NCI-H69 (cell line): ENCODE measurements around the gene CPD.

Experiments used
- DNase-seq: peaks from one replicate; lab custom pipeline; 2025; lab: John Stamatoyannopoulos, UW

Gene CPD

DNA sequence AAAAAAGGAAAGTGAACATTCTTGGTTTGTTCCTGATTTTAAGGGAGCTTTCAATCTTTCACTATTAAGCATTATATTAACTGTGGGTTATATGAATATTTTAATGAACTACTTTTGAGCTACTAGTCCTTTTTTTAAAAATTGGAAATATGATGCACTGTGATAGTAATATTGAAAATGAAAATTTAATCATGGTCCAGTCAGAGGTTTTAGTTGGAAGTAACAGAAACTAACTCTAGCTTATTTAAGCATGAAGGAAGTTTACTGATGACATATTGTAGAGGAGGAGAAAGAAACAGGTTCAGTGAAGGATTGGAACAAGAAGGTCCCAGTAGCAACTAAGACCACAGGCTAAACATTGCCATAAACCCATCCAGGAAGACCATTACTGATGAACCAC lies 24.0 kb upstream of the CPD start:
- no peak for DNase-seq

DNA sequence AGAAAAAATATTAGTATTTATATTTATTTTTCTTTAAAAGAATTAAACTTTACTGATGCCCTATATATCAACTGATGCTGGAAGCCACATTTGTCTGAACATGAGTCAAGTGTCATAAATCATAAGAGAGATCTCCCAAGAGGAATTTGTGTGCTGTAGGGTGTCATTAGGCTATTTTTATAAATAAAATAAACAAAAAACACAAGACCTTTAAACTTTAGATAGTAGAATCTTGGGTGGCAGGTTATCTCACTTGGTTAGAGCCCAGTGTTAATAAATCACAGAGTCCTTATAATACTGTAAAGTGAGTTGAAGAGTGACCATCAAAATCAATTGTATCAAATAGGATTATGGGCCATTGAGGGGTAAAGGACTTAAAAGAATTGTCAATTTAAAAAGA lies 21.3 kb upstream of the CPD start:
- no peak for DNase-seq

DNA sequence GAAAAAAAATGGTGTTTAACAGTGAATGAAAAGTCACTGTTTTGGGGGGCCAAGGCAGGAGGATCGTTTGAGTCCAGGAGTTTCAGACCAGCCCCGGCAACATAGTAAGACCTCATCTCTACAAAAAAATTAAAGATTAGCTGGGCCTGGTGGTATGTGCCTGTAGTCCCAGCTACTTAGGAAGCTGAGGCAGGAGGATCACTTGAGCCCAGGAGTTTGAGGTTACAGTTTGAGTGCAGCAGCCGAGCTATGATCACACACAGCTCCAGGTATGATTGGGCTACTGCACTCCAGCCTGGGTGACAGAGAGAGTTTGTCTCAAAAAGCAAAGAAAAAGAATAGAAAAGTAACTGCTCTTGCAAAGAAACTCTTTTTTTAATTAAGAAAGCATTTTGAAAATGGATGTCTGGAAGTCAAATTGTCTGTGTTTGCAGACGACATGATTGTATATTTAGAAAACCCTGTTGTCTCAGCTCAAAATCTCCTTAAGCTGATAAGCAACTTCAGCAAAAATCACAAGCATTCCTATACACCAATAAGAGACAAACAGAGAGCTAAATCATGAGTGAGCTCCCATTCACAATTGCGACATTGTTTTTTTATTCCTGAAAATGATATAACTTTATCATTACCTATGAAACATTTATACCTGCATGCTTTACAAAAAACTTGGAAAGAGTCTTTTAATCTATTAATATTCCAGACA lies 20.5 kb upstream of the CPD start:
- no peak for DNase-seq

DNA sequence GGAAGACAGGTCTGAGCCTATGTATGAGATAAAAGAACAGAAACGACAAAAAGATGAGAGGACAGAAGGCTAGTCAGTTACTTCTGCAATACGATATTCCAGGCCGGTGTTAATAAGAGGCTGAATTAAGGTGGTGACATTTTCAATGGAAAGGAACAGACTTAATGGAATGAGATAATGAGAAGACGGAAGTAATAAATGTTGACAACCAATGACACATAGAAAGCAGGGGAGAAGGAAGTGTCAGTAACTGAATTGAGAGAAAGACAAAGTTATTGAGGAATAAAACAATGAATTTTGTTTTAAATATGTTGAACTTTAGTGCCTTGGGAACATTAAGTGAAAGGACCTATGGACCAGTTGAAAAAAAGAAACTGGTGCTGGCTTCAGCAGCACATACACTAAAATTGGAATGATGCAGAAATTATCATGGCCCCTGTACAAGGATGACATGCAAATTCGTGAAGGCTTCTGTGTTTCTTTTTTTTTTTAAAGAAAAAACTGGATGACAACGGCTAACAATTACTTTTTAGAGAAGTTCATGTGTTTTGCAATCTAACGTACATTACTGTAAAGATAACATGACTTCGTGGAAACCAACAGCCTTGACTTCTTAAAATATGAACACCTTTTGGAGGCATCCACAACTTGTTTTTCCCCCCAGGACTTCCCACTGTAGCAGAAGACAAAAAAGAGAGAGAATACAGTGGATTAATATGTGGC lies 18.5 kb upstream of the CPD start:
- no peak for DNase-seq

DNA sequence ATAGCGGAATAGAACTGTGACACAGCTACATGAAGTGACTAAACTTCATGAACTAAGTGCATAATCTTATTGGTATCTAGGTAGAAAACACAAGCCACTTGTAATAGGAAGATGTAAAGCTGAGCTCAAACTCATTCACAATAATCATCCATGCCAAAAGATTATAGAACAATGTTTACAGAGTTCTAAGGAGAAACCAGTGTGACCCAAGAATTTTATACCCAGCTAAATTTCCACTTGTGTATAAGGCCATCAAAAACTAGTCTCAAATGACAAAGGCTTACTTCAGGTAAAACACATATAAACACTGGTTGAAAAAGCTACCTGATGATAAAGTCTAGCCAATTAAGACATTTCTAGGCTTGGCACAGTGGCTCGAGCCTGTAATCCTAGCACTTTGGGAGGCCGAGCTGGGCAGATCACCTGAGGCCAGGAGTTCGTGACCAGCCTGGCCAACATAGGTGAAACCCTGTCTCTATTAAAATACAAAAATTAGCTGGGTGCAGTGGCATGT lies 16.9 kb upstream of the CPD start:
- DNase-seq: no peak

DNA sequence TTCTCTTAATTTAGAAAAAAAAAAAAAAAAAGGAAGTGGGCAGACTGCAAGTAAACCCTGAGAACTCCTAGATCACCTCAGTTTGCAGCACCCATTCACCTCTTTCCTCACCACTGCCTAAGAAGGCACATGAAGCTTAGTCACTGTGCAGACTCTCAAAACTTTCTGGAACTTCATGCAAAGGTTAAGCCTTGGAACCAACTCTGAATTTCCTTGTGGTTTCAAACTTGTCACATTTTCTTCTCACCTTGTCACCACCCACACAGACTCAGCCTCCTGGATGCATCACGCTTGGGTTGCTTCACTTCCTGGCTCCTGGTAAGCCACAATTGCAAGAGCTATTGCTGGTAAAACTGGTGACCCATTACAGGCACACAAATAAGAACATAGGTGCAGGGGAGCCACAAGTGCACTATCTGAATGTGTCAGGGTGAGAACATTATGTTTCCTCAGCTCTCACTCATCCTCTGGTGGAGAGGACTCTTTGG lies 15.0 kb upstream of the CPD start:
- DNase-seq: peak; percentile 18

DNA sequence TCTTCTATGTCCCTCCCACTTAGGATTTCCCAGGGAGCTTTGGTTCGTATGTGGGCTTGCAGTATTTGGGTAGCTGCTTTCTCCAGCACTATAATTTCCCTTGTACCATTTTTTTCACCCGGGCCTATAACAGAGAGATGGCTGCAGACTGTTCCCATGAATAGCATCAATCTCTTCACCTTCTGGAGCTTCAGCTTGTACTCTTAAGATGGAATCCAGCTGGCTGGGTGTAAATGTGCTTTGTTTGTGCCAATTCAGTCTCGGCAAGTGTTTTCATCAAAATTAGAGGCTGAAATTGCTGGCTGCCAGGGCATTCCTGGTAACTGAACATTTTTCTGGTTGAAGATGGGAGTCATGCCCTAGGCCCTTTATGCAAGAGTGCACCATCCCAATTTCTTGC lies 12.2 kb upstream of the CPD start:
- DNase-seq: no peak

DNA sequence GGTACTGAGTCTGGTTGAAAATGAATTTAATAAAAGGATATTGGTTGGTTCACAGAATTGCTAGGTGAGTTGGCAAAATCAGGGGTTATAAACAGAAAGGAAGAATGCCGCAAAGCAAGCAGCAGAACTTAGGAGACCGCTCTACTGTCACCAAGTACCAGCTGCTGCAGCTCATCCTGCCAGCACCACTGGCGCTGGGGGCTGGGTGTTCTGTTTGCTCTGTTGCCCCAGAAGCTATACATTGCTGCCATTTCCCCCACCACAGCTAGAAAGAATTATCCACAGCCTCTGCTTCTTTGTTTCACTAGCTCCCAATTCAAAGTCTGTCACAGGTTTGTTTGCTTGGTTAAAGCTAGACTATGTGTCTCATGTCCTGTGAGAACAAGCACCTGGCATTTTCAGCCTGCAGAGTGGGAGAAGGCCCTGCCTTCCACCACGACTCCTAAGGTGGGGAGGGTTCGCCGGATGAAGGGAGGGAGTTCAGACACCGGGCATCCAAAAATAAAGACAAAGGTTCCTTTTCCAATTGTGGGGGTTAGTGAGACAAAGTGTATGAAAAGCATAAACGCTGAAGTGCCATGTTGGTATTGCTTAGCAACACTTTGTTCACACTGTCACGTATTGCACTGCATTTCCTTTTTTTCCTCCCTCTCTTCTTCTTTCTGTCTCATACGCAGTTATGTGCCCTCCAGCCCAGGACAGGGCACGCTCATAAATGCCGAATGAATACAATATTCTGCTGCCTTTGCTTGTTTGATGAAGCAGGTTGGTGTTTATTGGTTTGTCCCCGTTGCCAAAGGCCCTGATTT lies 9.6 kb upstream of the CPD start:
- DNase-seq: peak; percentile 87

DNA sequence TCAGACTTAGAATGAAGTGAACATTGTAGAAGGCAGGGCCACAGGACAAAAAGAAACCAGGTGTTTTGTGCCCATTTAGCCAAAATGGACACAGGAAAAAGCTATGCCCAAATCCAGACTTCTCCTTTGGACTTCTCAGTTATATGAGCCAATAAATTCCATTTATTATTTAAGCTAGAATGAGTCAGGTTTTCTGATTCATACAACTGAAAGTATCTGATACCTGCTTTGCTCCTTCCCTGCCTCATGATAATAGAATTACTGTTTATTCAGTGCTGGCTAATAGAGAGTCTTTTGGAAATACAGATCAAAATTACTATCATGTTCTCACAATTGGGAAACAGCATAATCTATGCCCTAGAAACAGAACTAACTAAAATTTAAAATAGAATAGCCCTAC lies 8.7 kb upstream of the CPD start:
- DNase-seq: no peak

DNA sequence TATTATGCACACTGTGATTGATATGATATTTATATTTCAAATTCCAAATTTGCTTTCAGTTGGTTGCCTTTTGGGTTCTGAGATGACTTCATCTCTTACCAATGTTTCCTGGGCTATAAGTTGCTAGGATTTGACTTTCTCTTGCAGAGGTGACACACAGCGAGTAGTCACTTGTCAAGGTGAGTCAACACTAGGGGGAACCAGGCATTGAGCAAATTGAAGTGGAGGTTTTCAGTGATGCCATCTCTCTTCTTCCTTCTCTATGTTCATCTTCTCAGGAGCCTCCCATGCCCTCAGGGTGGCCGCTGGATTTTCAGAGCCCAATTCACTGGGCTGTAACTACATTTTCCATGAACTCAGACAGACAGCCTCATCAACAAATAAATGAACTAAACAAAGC lies 6.0 kb upstream of the CPD start:
- peak; percentile 15 for DNase-seq

DNA sequence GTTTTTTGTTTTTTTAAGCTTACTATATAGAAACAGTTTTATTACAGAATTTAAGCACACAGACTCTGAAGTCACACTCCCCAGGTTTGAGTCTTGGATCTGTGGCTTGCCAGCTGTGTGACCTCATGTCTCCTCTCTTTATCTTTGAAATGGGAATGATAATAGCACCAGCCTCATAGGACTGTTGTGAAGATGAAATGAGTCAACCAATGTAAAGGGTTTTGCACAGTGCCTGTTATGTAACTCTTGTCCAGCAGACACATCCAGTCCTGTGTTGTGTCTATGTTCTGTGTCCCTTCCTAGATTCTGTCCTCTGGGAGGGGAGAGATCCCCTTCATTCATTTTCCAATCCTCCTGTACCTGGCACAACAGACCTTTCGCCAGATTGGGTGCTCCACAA lies 3.1 kb upstream of the CPD start:
- DNase-seq: no peak

DNA sequence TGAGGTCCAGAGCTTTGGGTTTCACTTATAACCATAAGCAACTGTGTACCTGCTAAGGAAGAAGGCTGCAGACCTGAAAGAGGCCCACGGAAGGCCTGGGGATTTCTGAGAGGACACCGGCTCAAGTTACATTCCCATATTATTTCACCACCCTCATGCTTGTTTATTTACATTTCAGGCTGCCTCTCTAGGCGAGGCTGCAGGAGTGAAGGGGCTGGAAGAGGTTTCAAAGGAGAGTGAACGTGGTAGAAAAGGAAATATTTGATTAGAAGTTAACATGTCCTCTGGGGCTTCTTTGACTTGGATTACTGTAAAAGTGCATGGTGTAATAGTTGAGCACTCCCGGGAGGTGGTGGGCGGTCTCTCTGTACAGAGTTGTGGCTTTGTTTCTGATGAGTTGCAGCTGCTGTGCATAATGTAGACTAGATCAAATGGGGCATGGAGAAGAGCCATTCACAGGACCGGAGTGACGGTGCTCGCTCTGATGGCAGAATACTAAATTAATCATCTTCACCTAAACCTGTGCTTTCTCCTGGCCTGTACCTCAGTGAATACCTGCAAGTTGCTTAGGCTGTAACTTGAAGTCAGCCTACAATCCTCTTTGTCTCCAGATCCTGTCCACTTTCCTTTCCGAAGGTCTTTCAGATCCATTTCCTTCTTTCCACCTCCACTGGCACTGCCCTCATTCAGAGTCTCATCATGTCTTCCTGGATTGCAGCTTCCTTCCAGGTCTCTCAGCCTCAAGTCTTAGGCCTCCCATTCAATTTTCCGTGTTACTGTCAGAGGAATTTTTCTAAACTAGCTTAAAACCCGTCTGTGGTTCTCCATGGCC lies 1.9 kb upstream of the CPD start:
- peak; percentile 95 for DNase-seq

DNA sequence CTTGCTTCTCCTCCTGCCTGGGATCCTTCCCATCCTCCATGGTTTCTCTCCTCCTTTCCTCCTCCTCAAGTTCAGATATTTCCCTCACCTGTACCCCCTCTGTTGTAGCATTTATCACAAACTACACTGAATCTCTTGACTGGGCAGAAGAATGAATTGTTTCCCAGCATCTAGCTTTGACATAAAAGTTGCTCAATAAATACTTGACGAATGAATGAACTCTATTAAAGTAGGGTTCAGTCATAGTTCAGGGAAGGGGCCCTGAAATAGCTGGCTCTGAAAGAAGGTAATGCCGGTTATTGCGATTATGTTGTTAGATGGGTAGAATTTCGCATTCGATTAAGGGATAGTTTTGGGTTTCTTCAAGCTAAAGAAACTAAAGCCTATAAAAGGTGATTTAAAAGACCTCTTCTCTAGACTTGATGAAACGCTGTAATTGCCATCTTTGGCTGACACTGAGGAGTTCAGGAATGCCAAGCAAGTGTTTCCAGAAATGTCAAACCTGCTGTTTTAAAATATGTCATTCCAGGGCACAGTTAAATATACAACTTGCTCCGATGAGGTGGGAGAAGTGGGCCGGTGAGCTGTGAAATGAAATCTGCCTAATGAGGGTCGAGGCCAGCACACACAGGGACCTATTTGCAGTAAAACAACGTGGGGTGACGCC lies 1.0 kb upstream of the CPD start:
- no peak for DNase-seq

DNA sequence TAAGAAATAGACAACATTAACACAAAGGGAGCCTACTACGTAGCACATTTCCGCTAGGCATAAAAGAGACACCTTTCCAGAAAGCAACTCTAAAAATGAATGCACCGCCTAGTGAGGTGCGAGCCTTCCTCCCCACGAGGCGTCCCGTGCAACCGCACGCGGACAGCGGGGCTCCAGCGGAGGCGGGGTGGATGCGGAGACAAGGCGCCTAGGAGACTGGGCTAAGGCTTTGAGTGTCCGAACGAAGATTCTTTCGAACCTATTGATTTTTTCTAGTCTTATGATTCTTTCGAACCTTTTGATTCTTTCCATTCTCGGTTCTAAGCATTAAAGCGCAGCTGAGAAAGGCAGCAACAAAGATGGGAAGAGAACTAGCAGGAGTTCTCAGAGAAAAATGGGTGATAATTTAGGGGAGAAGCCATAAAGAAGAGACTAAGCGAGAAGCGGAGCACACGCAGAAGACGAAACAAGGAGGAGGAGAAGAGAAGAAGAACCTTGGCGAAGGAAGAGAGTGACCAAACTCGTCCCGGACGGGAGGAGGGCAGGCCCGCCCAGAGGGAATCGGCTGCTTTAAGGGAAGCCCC lies 394 bp upstream of the CPD start:
- peak; percentile 72 for DNase-seq

DNA sequence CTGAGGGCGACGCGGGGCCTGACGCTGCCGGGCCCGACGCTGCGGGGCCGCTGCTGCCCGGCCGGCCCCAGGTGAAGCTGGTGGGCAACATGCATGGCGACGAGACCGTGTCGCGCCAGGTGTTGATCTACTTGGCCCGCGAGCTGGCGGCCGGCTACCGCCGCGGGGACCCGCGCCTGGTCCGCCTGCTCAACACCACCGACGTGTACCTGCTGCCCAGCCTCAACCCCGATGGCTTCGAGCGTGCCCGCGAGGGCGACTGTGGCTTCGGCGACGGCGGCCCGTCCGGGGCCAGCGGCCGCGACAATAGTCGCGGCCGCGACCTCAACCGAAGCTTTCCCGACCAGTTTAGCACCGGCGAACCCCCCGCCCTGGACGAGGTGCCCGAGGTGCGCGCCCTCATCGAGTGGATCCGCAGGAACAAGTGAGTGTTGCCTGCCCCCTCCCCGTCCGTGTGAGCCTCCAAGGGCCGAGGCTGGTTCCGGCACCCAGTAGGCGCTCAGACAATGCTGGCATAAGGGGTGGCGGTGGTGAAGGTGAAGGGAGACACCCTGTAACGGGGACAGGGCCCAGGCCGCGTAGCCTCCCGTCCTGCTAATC lies 676 bp downstream of the CPD start:
- DNase-seq: peak; percentile 59

DNA sequence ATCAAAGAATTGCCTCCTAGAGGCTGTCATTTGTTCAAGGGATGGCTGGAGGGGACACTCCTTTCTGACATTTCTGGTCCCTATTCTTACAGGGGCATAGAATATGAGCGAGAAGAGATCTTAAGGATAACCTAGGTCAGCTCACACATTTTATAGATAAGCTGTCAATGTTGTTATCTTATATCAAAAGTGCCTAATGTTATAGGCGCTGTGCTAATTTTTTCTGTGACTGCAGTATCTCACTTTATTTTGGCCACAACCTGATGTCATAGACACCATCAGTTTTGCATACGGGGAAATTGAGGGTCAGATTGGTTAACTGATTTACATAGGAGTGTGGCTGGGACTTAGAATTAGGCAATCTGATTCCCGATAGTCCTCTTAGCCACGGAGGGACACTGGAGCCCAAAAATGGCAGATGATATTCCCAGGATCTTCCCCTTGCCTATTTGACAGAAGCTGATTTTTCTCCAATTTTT lies 1.2 kb downstream of the CPD start:
- DNase-seq: peak; percentile 52

DNA sequence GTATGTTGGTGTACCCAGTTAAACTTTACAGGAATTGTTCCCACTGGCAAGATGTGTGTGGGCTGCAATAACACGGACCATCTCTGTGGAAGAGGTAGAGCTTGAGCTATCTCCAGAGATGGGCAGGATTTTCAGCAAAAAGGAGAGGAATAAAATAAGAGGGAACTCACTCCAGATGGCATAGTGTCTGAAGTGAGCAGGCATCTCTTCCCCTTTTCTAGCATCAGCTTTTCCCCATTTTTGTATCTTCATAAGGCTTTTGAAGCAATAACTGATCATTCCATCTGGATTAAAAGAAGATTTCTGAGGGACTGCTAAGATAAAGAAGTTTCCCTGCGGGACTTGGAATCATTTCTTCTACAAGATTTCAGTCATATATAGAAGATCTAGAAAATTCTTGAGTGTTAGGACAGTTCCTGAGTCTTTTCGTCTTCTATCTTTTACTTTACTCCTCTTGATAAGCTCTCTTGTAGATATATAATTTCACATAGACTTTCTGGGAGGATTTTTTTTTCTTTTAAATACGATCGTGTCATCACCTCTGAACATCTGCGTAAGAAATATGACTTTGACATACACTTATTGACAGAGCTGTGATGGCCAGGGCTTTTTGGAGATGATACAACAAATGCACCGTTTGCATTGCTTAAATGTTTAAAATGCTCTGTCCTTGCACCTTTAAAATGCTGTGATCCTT lies 2.1 kb downstream of the CPD start:
- peak; percentile 21 for DNase-seq

DNA sequence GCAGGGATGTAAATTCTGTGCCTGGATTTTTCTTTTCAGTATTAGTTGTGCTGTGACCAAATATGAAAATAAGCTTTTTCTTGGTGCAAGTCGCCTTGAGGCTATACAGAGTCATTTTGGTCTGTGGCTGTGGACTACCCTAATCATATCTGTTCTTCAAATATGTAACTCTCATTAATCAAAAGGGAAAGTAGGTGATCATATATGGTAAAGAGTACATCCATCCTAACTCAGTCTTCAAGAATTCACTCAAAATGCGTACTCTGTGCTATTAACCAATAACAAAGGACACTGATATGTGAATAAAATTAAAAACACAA lies 2.6 kb downstream of the CPD start:
- DNase-seq: peak; percentile 38

DNA sequence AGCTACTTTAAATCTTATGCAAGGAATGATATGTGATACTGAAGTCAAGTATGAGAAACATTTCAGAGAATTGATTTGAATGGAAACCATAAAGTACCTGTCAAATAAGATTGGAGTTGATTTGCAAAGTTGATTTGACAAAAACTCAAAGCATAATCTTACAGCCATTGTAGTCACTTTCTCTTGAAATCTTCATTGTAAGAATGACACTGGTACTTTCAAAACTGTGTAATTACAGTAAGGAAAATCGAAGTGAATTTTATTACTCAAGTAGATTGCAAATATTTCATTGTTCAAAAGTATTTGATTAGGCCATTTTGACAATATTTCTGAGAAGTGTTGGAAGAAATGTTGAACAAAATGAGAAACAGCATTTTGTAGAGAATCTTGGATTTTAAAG lies 3.6 kb downstream of the CPD start:
- no peak for DNase-seq
